Breast epithelium (tissue), 4 donors: ENCODE data around the gene CDK6. TPM values are rescaled to one million over a fixed set of nuclear protein-coding genes. Genes with fewer than 3 reads are reported as not detected.

Experiments
- DNase-seq, 2 donors: peaks; one replicate each; pipeline ENCODE4 v3.0.0-alpha.2; 2019; ENCODE audit warnings: low spot score in 2 of 2
- H3K27ac ChIP-seq, 2 donors: fragments of 200-600 bp; sonication (generic) in 1 of 2; one replicate each; pipeline ENCODE4 v1.5.1; 2016 to 2019; ENCODE audit warnings: mild to moderate bottlenecking in 1 of 2
- H3K27me3 ChIP-seq, 2 donors: fragments of 200-600 bp; sonication (generic) in 1 of 2; one replicate each; pipeline versions ENCODE4 v1.5.1 to v1.6.0; 2017 to 2019; ENCODE audit warnings: control low read depth in 1 of 2, mild to moderate bottlenecking in 1 of 2
- H3K36me3 ChIP-seq: fragments of 200-600 bp; one replicate; pipeline ENCODE4 v1.5.1; 2019
- H3K4me1 ChIP-seq, 2 donors: fragments of 200-600 bp; sonication (generic); one replicate each; pipeline ENCODE4 v1.5.1; 2016 to 2019; ENCODE audit warnings: control low read depth in 1 of 2
- H3K4me3 ChIP-seq, 3 donors: fragments of 200-600 bp; sonication (generic); 1 replicate in 2 of 3; 2 replicates in 1 of 3; pipeline ENCODE4 v1.5.1; 2016 to 2019; ENCODE audit warnings: mild to moderate bottlenecking in 3 of 3, moderate library complexity in 2 of 3
- H3K9me3 ChIP-seq, 2 donors: fragments of 200-600 bp; sonication (generic) in 1 of 2; one replicate each; pipeline ENCODE4 v1.5.1; 2016 to 2019; ENCODE audit warnings: control low read depth in 1 of 2
- POLR2A ChIP-seq: fragments of 450-650 bp; IDR thresholded peaks from one replicate; pipeline ENCODE4 v1.6.1; 2016; ENCODE audit warnings: antibody characterized with exemption, mild to moderate bottlenecking, moderate library complexity
- POLR2AphosphoS5 ChIP-seq, 3 donors: sonication (generic); formaldehyde crosslinking; IDR thresholded peaks; one replicate each; pipeline ENCODE4 v1.6.1; 2017; ENCODE audit warnings: antibody characterized with exemption in 3 of 3
- intact Hi-C: fragments of 100-400 bp; cut with DNase I; formaldehyde crosslinking; loops from one replicate; pipeline ENCODE4 v1.15.1; 2023; ENCODE audit warnings: low total_unique reads
- total RNA-seq, 3 donors: library from RNA; depleted of rRNA; stranded (reverse); fragments of >200 nt; gene quantifications; one replicate each; pipeline ENCODE4 v1.1.0, GENCODE V29; 2016
- TF ChIP-seq, protein P1 (sequence below), 3 donors: fragments of 450-650 bp; IDR thresholded peaks; one replicate each; pipeline ENCODE4 v1.5.1; 2016 to 2017; ENCODE audit warnings: antibody characterized with exemption in 3 of 3, mild to moderate bottlenecking in 3 of 3, moderate library complexity in 3 of 3

The CDK6 gene
- total RNA-seq, 3 donors from 2014 or later: 12.8 to 26.2 (median 23.6) TPM

DNA sequence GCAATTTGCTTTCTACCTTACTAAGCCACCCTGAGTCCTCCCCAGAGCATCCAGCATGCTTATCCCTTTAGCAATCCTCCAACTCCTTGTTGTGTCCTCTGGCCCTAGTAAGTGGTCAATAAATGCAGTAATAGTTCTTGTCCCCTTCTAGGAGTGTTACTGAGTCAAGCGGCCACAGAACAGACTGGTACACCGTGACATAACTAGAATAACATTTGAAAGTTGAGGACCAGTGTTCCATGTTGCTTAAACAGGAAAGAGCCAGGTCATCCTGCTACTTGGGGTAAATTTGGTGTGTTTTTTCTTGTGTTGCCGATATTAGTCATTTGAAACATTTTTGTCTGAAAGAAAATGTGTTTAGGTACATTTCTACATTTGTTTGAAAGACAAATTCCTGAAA is 4.8 kb upstream of the CDK6 start:
- Histone ChIP-seq H3K4me3 (no peak overlapping the region), H3K9me3 (no peaks in the 10 kb centered on the region), H3K27ac (no peak overlapping the region), H3K4me1 (no peaks in the 10 kb centered on the region), H3K36me3 (no peaks in the 10 kb centered on the region), H3K27me3 (no peaks in the 10 kb centered on the region)
- intact Hi-C loops: no loop called here
- no peak for DNase-seq
- TF ChIP-seq POLR2AphosphoS5 (IDR thresholded peaks at IDR 0.05) (no peak), POLR2A (no peak)
- TF ChIP-seq, protein P1, sequence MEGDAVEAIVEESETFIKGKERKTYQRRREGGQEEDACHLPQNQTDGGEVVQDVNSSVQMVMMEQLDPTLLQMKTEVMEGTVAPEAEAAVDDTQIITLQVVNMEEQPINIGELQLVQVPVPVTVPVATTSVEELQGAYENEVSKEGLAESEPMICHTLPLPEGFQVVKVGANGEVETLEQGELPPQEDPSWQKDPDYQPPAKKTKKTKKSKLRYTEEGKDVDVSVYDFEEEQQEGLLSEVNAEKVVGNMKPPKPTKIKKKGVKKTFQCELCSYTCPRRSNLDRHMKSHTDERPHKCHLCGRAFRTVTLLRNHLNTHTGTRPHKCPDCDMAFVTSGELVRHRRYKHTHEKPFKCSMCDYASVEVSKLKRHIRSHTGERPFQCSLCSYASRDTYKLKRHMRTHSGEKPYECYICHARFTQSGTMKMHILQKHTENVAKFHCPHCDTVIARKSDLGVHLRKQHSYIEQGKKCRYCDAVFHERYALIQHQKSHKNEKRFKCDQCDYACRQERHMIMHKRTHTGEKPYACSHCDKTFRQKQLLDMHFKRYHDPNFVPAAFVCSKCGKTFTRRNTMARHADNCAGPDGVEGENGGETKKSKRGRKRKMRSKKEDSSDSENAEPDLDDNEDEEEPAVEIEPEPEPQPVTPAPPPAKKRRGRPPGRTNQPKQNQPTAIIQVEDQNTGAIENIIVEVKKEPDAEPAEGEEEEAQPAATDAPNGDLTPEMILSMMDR (IDR thresholded peaks at IDR 0.05): no peak

DNA sequence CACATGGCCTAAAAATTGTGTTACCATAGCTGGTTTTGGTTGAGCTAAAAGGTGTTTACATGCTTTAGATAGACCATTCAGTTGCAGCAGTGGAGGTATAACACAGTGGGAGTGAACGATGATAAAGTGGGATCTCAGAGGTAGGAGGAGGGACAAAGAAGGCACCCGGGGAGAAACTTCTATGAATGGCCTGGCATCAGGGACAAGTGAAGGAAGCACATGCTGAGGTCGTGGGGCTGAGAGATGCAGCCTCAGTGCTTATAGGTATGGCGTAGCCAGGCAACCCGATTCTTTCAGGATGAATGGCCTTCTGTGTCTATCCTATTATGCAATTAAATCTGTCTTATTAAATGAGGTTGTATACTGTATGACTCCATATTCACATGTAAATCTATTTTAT is 3.9 kb upstream of the CDK6 start:
- no peak overlapping the region for H3K27ac ChIP-seq
- no peak overlapping the region for H3K4me3 ChIP-seq
- DNase-seq: no peak
- no peaks in the 10 kb centered on the region for H3K9me3 ChIP-seq
- no peaks in the 10 kb centered on the region for H3K27me3 ChIP-seq
- intact Hi-C loops: no loop called here
- no peaks in the 10 kb centered on the region for H3K36me3 ChIP-seq
- no peaks in the 10 kb centered on the region for H3K4me1 ChIP-seq
- TF ChIP-seq, protein P1 (IDR thresholded peaks at IDR 0.05): no peak
- TF ChIP-seq POLR2A (no peak), POLR2AphosphoS5 (IDR thresholded peaks at IDR 0.05) (no peak)

DNA sequence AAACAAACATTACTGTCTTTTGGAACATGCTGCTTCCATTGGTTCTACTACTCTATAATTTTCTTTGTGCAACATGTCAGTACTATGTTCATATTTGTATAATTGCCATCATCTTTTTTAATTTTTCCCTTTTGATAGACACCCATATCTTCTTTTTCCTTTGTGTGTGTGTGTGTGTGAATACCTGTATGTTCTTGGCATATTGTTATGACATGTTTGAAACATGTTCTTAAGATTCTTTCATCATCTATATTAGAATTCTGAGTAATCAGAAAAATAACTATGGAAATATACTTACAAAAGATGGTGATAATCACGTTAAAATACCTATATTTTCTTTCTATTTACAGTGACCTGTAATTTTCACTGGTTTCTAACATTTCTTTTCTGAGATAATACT is 3.5 kb upstream of the CDK6 start:
- Histone ChIP-seq H3K9me3 (no peaks in the 10 kb centered on the region), H3K4me1 (no peaks in the 10 kb centered on the region), H3K27me3 (no peaks in the 10 kb centered on the region), H3K4me3 (no peak overlapping the region), H3K36me3 (no peaks in the 10 kb centered on the region), H3K27ac (no peak overlapping the region)
- intact Hi-C loops: loop anchor here (10.0 kb wide), 2 partner anchors 145 to 205 kb away; no protein-coding TSS in a partner anchor
- TF ChIP-seq, protein P1 (IDR thresholded peaks at IDR 0.05): no peak
- TF ChIP-seq POLR2AphosphoS5 (IDR thresholded peaks at IDR 0.05) (no peak), POLR2A (no peak)
- no peak for DNase-seq

DNA sequence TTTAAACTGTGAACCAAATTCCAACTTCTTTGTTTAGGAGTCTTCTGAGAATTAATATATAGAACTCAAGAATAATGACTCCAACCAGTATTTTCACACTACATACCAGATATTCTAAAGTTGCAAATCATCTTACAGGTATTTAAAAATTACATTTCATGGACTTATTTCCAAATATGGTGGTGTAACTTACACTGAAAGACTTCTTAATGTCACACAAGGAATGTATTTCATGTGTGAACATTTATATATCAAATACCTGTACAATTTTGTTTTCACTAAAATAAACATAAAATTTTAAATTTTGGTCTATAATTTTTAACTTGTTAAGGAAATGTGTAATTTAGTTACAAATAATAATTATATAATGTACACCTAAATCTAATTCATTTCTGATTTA is 2.6 kb upstream of the CDK6 start:
- no peaks in the 10 kb centered on the region for H3K4me1 ChIP-seq
- H3K9me3 ChIP-seq: no peaks in the 10 kb centered on the region
- DNase-seq: no peak
- TF ChIP-seq, protein P1 (IDR thresholded peaks at IDR 0.05): no peak
- no peak for TF ChIP-seq POLR2AphosphoS5 (IDR thresholded peaks at IDR 0.05)
- no peak for TF ChIP-seq POLR2A
- H3K27ac ChIP-seq: no peak overlapping the region
- H3K4me3 ChIP-seq: no peak overlapping the region
- no peaks in the 10 kb centered on the region for H3K36me3 ChIP-seq
- intact Hi-C loops: loop anchor here (10.0 kb wide), 2 partner anchors 144 to 204 kb away; no protein-coding TSS in a partner anchor
- no peaks in the 10 kb centered on the region for H3K27me3 ChIP-seq

DNA sequence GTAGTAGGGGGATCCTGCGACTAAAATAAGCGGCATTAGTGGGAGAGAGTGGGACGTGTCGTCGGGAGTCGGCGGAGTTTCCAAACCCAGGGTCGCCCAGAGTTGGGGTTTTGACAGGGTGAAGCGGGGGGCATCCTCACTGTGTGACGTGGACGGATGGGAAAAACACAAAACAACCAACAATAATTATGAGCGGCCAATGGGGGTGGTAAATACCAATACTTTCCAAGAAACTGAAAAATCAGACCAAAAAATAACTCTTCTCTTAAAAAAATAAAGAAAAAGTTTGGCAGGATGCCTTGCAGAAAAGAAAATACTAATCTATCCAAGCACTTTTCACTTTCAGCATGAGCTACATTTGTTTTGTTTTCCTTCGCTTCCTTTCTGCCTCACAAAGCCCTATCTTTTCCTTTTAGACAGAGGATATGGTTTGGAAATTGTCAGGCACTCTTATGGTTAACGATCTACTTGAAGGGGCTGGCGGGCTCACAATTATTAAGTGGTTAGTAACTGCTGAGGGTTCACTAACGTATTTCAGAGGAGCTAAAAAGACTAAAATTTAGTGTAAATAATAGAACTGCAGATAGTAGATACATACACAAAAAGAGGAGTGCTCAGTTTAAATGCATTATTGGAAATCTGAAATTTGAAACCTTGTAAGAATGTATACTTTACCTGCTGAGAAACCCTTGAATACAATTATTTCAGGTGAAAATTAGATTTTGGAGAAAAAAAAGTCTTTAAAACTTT is 802 bp upstream of the CDK6 start:
- TF ChIP-seq POLR2A (no peak), POLR2AphosphoS5 (IDR thresholded peaks at IDR 0.05) (no peak)
- TF ChIP-seq, protein P1 (IDR thresholded peaks at IDR 0.05): no peak
- no peaks in the 10 kb centered on the region for H3K9me3 ChIP-seq
- no peak for DNase-seq
- H3K4me3 ChIP-seq: peak overlapping the region; percentile 81 to 85 (median 83)
- peak overlapping the region; percentile 81 to 88 for H3K27ac ChIP-seq
- H3K4me1 ChIP-seq: no peaks in the 10 kb centered on the region
- no peaks in the 10 kb centered on the region for H3K36me3 ChIP-seq
- no peaks in the 10 kb centered on the region for H3K27me3 ChIP-seq
- intact Hi-C loops: loop anchor here (10.0 kb wide), 2 partner anchors 142 to 202 kb away; no protein-coding TSS in a partner anchor
